Measurements from ENCODE around the gene ZNF496.

DNA sequence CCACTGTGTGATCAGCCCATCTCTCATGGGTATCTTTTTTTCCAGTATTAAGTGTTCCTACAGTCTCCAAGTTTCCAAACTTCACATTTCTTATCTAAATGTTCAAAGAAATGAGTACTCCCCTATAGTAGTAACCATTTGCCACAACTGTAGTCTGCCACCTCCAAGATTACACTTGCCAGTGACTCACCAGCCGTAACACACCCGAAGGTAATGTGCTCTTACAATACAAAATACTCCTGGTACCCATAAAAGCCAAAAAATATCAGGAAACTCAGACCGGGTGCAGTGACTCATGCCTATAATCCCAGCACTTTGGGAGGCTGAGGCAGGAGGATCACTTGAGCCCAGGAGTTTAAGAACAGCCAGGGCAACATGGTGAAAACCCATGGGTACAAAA lies 20.5 kb upstream of the ZNF496 start:
- TF ChIP-seq, protein P1, sequence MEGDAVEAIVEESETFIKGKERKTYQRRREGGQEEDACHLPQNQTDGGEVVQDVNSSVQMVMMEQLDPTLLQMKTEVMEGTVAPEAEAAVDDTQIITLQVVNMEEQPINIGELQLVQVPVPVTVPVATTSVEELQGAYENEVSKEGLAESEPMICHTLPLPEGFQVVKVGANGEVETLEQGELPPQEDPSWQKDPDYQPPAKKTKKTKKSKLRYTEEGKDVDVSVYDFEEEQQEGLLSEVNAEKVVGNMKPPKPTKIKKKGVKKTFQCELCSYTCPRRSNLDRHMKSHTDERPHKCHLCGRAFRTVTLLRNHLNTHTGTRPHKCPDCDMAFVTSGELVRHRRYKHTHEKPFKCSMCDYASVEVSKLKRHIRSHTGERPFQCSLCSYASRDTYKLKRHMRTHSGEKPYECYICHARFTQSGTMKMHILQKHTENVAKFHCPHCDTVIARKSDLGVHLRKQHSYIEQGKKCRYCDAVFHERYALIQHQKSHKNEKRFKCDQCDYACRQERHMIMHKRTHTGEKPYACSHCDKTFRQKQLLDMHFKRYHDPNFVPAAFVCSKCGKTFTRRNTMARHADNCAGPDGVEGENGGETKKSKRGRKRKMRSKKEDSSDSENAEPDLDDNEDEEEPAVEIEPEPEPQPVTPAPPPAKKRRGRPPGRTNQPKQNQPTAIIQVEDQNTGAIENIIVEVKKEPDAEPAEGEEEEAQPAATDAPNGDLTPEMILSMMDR (IDR thresholded peaks at IDR 0.05): no peak
- no peak for TF ChIP-seq POLR2A (IDR thresholded peaks at IDR 0.05)
